GM18873 (cell line): Measurements from ENCODE around the gene GLP2R.

ENCODE experiments used
- ATAC-seq: cut with Tn5 transposase; IDR thresholded peaks from one replicate; pipeline ENCODE4 v1.9.1; 2021; ENCODE audit warnings: mild to moderate bottlenecking, moderate library complexity, moderate number of reproducible peaks; ENCODE audit not compliant: unreplicated experiment, low FRiP score

GLP2R gene

GRCh38 chr17:9811086-9811485, 14.6 kb upstream of the GLP2R start:
- ATAC-seq, result no peak

GRCh38 chr17:9811537-9811936, 14.2 kb upstream of the GLP2R start:
- ATAC-seq, result no peak

GRCh38 chr17:9813166-9813565, 12.6 kb upstream of the GLP2R start:
- no peak for ATAC-seq

- ATAC-seq, result no peak
Measured at GRCh38 chr17:9814337-9814945, 11.3 kb upstream of the GLP2R start.

GRCh38 chr17:9816472-9816871, 9.3 kb upstream of the GLP2R start:
- no peak for ATAC-seq

GRCh38 chr17:9817086-9817485, 8.6 kb upstream of the GLP2R start:
- ATAC-seq, result no peak

- ATAC-seq, result no peak
Measured at GRCh38 chr17:9818760-9819159, 7.0 kb upstream of the GLP2R start.

GRCh38 chr17:9820448-9820847, 5.3 kb upstream of the GLP2R start:
- no peak for ATAC-seq

- no peak for ATAC-seq
Measured at GRCh38 chr17:9821921-9822320, 3.8 kb upstream of the GLP2R start, which contains the start of gene GSG1L2. Gene GSG1L2 (minus strand): TSS chr17:9822079. CDS start chr17:9822071, 8 bp downstream.

- no peak for ATAC-seq
Measured at GRCh38 chr17:9824094-9824493, 1.6 kb upstream of the GLP2R start.

- ATAC-seq, result no peak
Measured at GRCh38 chr17:9824797-9825338, 856 bp upstream of the GLP2R start.

- no peak for ATAC-seq
Measured at GRCh38 chr17:9828296-9829295, 2.9 kb downstream of the GLP2R start.

GRCh38 chr17:9829343-9829742, 3.6 kb downstream of the GLP2R start:
- no peak for ATAC-seq

- no peak for ATAC-seq
Measured at GRCh38 chr17:9830711-9831110, 5.0 kb downstream of the GLP2R start.

GRCh38 chr17:9833922-9834321, 8.2 kb downstream of the GLP2R start:
- ATAC-seq, result no peak

GRCh38 chr17:9837551-9838471, 12.1 kb downstream of the GLP2R start:
- no peak for ATAC-seq

- ATAC-seq, result no peak
Measured at GRCh38 chr17:9839433-9839832, 13.7 kb downstream of the GLP2R start.

- no peak for ATAC-seq
Measured at GRCh38 chr17:9842057-9842758, 16.5 kb downstream of the GLP2R start.

GRCh38 chr17:9843152-9844010, 17.7 kb downstream of the GLP2R start:
- ATAC-seq, result no peak
